ENCODE data around the gene CALM1.

CALM1 gene

DNA sequence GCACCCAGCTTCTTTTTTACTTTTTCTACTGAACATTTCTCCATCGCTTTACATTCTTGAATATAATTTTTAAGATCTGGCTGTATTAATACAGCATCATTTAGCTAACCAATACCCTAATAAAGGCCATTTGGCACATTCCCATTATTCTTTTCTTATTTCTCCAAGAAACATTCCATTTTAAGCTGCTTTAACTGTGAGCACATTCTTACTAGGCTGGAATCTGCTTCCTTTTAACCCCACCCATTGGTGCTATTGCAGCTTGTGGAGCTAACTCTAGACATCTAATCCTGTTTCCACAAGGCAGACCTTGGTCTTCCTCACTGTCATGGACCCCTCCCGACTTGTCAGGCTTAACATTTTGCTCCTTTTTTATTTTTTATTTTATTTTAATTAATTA lies 15.2 kb downstream of the CALM1 start:
- no peak for DNase-seq (ENCODE audit: low spot score)
- no peak for TF ChIP-seq CTCF (IDR thresholded peaks at IDR 0.05; ENCODE audit: extremely low read depth, missing control alignments)

- DNase-seq (ENCODE audit: low spot score), result no peak
- TF ChIP-seq CTCF (IDR thresholded peaks at IDR 0.05; ENCODE audit: extremely low read depth, missing control alignments), result no peak
Observed at GRCh38 chr14:90416720-90417119, 19.9 kb downstream of the CALM1 start.

DNA sequence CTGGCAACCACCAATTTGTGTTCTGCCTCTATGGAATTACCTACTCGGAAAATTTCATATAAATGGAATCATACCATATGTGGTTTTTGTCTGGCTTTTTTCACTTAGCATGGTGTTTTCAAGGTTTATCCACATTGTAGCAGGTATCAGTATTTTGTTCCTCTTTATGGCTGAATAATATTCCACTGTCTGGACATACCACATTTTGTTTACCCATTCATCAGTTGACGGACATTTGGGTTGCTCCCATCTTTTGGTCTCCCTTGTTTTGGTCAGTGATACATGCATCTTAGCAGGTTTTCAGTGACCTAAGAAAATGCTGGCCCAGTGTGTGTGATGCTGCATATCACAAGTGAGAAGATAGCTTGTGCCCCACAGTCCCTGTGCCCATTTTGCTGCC lies 21.2 kb downstream of the CALM1 start:
- no peak for TF ChIP-seq CTCF (IDR thresholded peaks at IDR 0.05; ENCODE audit: extremely low read depth, missing control alignments)
- no peak for DNase-seq (ENCODE audit: low spot score)

- DNase-seq (ENCODE audit: low spot score), result no peak
- TF ChIP-seq CTCF (IDR thresholded peaks at IDR 0.05; ENCODE audit: extremely low read depth, missing control alignments), result no peak
Observed at GRCh38 chr14:90419200-90419599, 22.4 kb downstream of the CALM1 start.

DNA sequence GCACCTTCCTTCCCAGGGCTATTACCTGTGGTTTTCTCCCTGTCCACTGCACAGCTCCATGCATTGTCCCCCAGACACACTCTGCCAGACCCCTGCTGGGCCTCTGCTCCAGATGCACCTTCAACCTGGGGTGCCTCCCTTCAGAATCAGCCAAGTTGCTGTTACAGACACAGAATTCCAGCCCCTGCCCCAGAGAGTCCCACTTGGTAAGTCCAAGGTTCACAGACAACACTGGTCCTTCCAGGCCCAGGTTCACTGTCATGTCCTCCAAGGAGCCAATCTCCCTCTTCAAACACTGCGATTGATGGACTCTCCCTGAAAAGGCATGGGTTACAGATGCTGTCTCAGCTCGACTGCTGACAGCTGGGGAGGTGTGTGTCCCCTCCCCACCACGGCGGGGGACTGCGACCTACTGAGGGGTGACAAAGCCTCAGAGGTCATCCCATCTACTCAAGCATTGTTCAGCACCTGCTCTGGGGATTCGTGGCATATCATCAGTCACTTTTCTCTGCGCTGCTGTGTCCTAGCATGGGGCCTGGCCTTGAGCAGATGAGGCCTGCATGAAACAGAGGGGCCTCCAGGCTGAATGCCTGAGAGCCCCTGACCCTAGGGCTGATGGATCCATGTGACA lies 24.3 kb downstream of the CALM1 start:
- TF ChIP-seq CTCF (IDR thresholded peaks at IDR 0.05; ENCODE audit: extremely low read depth, missing control alignments), result no peak
- DNase-seq (ENCODE audit: low spot score), result no peak

GRCh38 chr14:90421632-90422020 lies 24.8 kb downstream of the CALM1 start:
- TF ChIP-seq CTCF (IDR thresholded peaks at IDR 0.05; ENCODE audit: extremely low read depth, missing control alignments), result no peak

DNA sequence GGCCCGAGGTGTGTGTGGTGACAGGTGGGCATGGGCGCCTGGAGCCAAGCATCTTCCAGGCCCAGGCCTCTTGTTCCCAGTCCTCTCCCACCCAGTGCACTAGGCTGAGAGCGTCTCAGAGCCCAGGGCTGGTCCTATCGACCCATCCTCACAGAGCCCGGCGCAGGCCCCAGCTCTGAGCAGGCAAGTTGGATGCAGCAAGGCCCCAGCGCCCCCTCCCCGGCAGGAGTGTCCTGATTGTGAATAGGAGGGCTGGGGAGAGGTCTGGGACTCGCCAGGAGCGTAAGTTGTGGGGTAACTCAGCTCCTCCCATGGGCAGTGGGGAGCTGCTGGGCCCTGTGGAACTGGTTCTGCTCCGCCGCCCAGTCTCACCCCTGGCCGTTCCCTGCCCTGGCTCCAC lies 26.3 kb downstream of the CALM1 start:
- no peak for DNase-seq (ENCODE audit: low spot score)
- TF ChIP-seq CTCF (IDR thresholded peaks at IDR 0.05; ENCODE audit: extremely low read depth, missing control alignments), result no peak

More at GRCh38 chr14:90421632-90422020, 24.8 kb downstream of the CALM1 start:
- no peak for DNase-seq (ENCODE audit: low spot score)
